ENCODE measurements around the gene CTNNA2. TPM values are rescaled to one million over a fixed set of nuclear protein-coding genes. Genes with fewer than 3 reads are reported as not detected.

The CTNNA2 gene
- total RNA-seq, 1 experiment from 2014 or later: not detected

DNA sequence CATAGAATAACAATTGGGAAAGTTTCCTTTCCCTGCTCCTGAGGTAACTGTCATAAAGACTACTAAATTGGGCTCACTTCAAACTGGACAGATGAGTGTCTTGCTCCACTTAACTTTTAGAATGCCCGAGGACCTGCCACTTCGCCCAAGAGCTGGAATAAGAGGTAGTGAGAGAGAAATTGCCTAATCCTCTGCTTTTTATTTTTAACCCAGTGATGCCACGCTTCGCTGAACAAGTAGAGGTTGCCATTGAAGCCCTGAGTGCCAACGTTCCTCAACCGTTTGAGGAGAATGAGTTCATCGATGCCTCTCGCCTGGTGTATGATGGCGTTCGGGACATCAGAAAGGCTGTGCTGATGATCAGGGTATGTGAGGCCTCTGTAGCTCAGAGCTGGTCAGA lies 1061.1 kb downstream of the CTNNA2 start:
- DNase-seq (ENCODE audit: extremely low read depth, low read depth): no peak

DNA sequence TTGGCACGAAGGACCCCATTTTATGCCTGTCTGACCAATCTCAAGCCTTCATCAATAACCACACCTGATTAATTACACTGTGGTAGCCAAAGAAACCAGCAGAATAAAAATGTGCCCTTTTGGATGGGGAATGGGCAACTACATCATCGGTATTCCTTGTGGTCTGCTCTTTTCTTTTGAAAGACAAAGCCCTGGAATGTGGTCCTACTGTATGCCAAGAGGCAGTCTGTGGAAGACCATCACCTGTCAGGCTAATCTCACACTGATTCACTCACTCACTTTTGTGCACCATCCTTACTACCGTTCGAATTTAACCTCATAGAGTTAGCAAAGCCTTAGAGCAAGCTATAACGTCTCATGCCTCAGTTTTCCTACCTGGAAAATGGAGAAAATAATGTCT lies 1066.9 kb downstream of the CTNNA2 start:
- no peak for DNase-seq (ENCODE audit: extremely low read depth, low read depth)

DNA sequence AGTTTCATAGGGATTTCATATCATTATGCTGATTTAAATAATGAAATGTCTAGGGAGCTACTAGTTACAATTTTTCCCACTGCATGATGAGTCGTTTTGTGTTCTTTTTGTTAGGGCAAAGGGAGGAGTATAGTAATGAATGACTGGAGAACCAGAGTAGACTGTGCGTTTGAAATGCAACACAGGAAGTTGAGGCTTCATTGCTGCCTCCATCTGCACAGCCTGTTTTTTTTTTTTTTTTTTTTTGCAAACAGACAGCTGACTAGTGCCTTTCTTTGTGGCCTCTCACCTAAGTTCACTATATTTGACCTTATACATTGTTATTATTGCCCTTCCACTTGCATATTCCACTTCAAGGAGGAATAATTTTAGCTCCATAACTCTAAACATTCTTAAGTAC lies 1078.4 kb downstream of the CTNNA2 start:
- no peak for DNase-seq (ENCODE audit: extremely low read depth, low read depth)

DNA sequence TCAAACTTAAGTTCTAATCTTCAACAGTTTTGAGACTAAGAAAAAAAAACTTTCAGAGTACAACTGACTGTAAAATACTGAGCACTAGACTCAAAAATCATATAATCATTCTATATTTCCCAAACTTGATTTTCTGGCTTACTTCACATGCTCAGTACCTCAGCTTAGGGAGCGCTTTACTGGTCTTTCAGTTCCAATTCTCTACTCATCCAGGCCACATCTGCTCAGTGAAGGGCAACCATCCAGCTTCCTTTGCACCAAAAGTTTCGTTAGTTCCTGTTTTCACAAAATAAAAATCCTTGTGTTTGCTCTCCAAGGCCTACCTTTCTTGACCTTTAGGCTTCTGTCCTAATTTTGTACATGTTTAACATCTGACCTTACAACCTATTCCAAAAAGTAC lies 1079.3 kb downstream of the CTNNA2 start:
- DNase-seq (ENCODE audit: extremely low read depth, low read depth): no peak

DNA sequence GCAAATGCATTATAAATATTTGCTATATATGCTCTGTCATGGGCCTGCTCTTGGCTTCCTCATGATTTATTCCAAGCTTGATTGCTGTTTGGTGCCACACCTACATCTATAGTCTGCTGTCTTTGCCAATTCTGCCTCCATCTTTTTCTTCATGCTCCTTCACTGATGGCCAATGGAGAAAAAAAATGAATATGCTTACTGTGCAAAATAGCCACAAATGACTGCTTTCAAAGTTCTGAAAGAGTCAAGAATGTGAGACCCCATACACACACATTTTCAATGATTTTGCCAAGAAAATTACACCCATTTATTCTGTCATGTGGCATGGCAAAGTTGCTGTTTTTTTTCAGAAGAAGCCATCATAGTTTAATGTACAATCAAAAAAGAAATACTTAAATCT lies 1097.3 kb downstream of the CTNNA2 start:
- DNase-seq (ENCODE audit: extremely low read depth, low read depth): no peak

DNA sequence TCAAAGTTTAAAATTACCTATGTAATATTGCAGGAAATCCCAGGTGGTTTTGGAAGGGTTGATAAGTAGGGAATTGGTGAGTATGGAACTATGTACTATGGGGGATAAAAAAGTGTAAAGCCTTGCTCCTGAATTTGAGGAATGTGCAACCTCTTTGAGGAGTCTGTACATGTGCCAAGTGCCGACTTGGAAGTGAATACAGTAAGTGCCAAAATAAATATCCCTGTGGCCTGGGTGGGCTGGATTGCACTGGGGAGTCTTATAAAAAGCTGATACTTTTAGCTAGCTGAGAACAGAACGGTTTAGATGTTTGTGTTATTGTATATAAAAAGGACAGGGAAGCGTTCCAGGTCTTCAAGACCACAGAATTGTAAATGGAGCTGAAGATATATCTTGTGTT lies 1108.8 kb downstream of the CTNNA2 start:
- no peak for DNase-seq (ENCODE audit: extremely low read depth, low read depth)

DNA sequence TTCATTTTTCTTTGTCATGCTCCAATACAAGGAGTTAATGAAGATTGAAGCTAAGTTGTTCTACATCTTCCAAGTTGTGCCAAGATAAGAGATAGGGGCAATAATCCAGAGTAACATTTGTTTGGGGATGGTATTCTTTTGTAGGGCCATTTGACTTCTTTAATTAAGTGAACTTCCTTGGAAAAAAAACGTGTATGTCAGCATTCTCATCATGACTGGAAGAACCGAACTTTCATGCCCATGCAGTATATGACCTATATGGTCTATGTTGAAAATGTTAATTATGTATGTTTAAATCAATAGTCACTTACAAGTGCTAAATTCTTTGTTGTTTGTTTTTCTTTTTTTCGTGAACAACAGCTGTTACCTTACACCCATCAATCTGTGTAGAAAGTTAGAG lies 1111.2 kb downstream of the CTNNA2 start:
- DNase-seq (ENCODE audit: extremely low read depth, low read depth): no peak

DNA sequence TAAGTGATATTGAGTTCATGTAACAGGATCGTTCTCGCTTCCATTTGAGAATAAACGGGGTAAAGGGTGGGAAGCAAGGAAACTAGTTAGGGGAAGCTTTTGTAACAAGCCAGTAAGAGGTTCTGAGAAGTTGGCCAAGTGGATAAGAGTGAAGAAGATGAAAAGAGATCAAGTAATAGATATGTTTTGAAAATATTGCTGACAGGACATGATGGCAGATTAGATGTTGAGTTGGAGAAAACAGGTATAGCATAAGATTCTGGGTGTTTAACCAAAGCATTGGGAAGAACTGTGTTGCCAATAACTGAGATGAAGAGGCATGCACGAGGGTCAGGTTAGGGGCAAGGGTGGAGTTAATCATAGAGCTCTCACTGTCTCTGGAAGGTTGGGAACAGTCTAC lies 1121.7 kb downstream of the CTNNA2 start:
- no peak for DNase-seq (ENCODE audit: extremely low read depth, low read depth)

DNA sequence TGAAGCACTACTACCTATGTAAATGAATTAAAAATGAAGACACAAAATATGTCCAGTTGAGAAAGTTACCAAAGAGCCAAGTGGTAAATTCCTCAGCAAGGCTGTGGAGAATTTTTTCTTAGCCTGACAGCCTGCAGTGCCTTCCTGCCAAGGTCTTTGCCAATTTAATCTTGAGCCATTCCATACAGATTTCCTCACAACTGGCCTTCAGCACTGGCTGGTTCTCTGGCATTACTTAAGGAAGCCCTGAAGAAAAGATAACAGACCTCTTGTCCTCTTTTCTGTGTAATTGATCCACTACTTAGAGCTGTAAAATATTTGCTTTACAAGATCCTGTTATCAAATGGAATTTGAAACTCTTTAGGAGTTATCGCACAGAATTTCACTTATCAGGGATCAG lies 1125.9 kb downstream of the CTNNA2 start:
- no peak for DNase-seq (ENCODE audit: extremely low read depth, low read depth)

DNA sequence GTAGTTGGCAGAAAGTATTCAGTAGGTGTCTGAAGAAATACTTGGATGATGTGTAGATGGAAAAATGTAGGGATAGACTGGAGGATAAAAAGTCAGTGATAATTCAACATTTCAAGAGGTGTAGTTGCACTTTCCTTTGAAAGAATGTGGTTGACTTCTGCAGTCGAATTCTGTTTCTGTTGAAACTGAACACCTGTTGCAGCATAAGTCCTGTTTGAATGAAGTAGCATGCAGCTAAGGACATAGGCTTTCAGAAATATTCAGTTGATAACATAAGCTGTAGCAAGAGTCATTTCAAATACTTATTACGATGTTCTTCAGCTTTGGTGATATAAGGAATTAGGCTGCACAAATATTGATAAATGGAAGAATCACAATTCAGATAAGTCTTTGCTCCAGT lies 1129.6 kb downstream of the CTNNA2 start:
- DNase-seq (ENCODE audit: extremely low read depth, low read depth): no peak

DNA sequence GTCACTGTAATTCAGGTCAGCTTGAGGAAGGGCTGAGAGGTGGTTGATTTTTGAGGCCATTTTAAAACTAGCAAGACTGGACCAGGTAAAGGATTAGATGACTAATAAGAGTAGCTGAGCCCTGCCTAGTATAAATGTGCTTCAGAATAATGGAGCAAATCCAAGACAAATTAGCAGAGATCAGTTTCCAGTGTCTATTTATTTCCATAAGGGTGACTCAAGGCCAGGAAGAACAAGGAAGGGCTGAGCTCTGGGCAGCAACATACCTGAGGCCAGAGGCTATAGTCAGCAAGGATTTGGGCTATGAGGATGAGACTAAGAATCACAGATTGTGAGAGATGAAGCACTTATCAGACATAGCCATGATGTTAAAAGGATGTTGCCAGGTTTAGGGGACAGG lies 1130.7 kb downstream of the CTNNA2 start:
- DNase-seq (ENCODE audit: extremely low read depth, low read depth): no peak

DNA sequence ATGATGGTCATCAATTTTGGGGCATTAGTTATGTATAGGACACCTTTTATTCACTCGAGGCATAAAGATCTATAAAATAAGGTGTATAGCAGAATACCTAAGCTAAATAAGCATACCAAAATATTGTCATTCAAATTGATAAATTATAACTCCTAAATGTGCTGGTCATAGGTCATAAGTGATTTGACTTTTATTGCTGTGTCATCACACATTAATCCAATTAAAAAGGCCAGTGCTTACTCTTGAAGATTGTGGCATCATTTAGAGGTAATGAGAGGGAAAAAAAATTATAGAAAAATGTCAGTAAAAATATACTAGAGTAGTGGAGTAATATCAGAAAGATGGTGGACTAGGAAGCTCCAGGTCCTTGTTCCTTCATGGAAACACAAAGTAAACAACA lies 1138.6 kb downstream of the CTNNA2 start:
- DNase-seq (ENCODE audit: extremely low read depth, low read depth): no peak

DNA sequence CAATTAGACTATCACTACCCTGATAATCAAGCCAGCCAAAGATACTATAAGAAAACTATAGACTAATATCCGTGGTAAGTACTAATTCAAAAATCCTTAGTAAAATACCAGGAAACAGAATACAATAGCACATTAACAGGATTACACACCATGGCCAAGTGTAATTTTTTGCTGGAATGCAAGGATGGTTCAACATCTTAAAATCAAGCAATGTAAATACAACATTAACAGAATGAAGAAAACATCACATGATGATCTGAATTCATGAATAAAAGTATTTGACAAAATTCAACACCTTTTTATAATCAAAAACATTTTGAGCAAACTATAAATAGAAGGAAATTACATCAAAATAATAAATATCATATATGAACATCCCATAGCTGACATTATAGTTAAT lies 1142.4 kb downstream of the CTNNA2 start:
- no peak for DNase-seq (ENCODE audit: extremely low read depth, low read depth)

DNA sequence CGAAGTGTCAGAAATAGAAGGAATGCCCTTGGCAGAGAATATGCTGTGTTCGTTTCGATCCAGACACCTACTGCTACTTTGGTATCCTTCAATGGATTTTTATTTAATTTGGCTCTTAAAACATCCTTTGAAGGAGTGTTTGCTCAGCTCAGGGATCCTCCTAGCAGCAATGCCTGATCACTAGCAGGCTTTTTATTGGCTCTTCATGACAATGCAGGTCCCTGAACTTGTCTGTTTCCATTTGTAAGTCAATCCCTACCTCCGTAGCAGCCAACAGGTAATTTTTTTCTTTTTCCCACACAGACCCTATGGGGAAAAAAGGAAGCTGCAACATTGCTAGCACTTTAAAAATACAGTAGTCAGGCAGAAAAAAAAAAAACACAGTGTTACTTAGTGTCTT lies 1157.9 kb downstream of the CTNNA2 start:
- DNase-seq (ENCODE audit: extremely low read depth, low read depth): no peak

DNA sequence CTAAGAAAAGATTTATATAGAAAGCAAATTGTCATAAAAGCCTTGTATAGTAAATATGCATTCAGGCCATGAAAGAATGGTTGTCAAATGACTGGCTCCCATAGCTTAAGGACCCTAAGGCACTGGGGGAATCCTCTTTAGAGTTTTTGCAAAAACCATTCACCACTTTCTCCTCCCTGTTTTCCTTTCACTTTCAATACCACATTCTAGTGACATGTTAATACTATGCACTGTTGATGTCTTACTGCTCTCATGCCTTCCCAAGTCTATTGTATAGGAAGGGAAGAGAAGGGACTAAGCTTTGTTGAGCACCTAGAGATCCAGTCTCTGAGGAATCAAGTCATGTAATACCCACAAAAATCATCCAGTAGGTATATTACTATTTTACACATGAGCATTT lies 1174.7 kb downstream of the CTNNA2 start:
- no peak for DNase-seq (ENCODE audit: extremely low read depth, low read depth)

DNA sequence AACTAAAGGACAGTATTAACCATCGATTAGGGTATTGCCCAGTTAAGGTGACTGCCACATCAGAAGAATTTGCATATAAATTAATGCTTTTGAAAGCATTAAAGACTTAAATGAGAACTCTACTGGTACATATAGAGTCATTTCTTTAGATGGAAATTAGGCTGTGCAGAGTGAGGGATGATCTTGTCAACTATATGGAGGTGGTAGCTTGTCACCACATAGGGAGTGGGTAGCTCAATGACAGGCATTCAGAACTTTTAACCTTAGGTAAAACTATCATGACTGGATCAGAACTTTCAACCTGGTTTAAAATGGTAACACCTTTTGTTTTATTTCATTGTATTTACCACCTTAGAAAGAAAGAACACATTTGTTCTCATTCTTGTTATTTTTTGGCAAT lies 1176.3 kb downstream of the CTNNA2 start:
- no peak for DNase-seq (ENCODE audit: extremely low read depth, low read depth)

Small RNA genes lying within 50 kb of the gene (small RNA-seq; reads per million reads assigned to genes)
- gene MIR4264: 0 reads per million in 2 experiments
- 0 reads per million in 2 experiments for gene MIR8080
- gene RNU6-561P: 0 reads per million in 2 experiments

Data from NCI-H460 (cell line).